ENCODE measurements around the gene OR10P1.
"Not testable (repeated sequence)": the region's sequence is repeated elsewhere in the genome, so short reads cannot be mapped to it uniquely, and the experiment has no call there.

OR10P1 gene, protein sequence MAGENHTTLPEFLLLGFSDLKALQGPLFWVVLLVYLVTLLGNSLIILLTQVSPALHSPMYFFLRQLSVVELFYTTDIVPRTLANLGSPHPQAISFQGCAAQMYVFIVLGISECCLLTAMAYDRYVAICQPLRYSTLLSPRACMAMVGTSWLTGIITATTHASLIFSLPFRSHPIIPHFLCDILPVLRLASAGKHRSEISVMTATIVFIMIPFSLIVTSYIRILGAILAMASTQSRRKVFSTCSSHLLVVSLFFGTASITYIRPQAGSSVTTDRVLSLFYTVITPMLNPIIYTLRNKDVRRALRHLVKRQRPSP

GRCh38 chr12:55636853-55637252 is at the start of gene OR10P1:
OR10P1 (plus strand) TSS chr12:55636892; CDS start chr12:55636892, 0 bp downstream.
- DNase-seq (ENCODE audit: low read depth in 3 of 3), result no peak

- not testable (repeated sequence) for DNase-seq (ENCODE audit: low read depth in 3 of 3)
Measured at GRCh38 chr12:55590152-55590551, 46.5 kb upstream of the OR10P1 start.

DNA sequence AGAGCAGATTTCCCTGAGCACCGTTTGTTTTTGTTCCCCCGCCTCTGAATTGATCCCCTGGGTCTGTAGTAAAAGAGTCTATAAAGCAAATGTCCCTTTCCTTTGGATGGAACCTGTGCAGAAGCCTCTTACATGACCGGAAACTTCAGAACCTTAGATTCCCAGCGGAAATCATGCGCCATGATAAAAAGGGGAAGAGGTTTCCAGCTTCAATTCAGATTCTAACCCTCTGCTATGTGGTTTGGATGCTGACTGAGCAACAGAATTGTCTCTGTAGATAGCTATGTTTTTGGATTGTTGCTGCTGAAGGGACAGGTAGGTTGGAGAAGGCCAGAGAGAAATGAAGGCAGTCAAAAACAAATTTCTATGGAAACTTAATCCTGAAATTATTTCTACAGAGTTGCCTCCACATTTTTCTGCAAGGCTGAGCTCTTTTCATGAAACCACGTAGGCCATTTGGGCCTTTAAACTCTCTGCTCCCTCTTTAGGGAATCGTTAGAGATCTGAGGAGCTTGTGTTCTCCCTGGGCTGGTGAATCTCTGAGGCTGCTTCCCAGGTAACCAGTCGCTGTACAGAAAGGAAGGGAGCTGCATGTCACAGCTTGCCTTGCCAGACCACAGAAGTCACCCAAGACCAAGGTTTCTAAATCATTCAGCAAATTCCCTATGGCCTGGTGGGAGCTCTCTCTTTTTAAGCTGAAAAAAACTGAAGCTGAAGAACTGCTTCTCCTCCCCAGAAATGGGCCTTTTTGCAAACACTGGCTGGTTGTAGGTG is 28.7 kb upstream of the OR10P1 start:
- DNase-seq (ENCODE audit: low read depth in 3 of 3), result no peak

DNA sequence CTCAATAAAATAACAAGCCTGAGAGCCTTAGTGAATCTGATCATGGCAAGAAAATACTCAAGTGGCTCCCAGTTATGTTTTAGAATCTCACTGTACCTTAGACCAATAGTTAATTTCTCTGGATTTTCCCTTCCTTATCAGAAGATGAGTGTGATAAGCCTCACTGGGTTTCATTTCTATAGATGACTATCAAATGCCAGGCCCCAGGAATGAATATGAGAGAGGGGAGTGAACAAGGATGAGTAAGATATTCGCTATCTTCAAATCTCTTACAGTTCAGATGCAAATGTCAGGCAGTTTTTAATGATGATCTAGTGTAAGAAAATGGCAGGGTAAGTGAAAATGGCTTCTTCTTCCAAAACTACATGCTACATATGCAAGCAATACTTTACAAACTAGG is 26.1 kb upstream of the OR10P1 start:
- DNase-seq (ENCODE audit: low read depth in 3 of 3), result no peak

- DNase-seq (ENCODE audit: low read depth in 3 of 3), result no peak
Measured at GRCh38 chr12:55612646-55613045, 24.0 kb upstream of the OR10P1 start.

DNA sequence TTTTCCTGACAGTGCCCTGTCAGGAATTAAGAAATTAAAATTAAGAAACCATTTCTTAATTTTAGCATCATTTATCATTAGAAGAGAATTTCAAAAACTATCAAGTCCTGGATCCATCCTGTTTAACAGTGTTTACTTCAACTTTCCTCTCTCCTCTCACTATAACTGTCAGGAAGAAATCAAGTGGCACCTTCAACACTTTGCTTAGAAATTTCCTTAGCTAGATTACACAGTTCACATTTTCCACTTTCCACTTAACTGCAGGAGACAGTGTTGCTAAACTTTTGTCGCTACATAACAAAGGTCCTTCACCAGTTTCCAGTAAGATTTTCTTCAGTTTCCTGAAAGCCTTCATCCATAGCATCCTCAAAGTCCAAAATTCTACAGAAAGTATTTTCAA is 21.9 kb upstream of the OR10P1 start:
- DNase-seq (ENCODE audit: low read depth in 3 of 3), result no peak

- peak in 1 of 3 experiments; percentile 22 for DNase-seq (ENCODE audit: low read depth in 3 of 3)
Measured at GRCh38 chr12:55619354-55620138, 17.1 kb upstream of the OR10P1 start.

DNA sequence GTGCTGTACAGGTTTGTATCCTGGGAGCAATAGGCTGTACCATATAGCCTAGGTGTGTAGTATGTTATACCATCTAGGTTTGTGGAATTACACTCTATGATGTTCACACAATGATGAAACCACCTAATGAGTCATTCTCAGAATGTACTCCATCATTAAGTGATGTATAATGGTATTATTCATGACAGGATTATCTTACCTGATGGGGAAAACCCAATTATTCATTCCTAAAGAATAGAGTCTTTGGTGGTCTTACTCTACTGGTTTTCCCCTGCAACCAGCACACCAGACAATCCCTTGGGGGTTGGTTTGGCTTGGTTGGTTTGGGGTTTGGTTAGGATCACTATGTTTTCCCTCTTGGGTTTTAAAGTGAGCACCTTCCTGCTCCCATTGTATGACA is 12.6 kb upstream of the OR10P1 start:
- no peak for DNase-seq (ENCODE audit: low read depth in 3 of 3)

- DNase-seq (ENCODE audit: low read depth in 3 of 3), result no peak
Measured at GRCh38 chr12:55626154-55626553, 10.5 kb upstream of the OR10P1 start.

DNA sequence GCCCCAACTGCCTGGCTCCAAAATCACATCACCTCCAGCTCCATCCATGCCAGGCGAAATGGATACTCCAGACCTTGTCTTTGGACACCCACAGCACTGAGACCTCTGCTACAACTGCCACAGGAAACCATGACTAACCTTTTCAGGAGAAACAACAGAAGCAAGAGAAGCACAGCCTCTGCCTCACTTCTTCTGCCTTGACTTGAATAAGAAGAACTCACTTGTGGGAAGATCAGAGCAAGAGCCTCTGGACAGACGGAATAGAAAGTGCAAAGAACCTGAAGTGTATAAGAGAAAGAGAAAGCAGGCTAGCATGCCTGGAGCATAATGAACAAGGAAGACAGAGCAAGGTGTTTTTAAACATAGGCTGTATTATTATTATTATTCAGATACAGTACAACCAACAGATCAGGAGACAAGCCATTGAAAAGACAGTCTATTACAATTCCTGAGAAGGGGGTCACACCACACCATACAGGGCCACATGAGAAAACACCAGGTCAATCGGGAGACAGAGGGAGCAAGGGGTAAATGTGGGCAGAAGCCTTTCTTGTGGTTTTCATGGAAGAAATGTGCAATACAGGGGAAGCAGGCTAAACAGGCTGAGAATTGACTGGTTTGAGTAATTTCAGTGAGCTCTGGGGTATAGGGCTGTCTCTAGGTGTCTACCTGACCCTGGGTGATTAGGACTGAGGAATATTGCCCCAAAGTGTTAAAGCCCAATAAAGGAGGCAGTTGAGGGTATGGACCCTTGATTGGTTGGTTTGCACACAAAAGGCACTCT is 7.4 kb upstream of the OR10P1 start:
- no peak for DNase-seq (ENCODE audit: low read depth in 3 of 3)

GRCh38 chr12:55631056-55631455 is 5.6 kb upstream of the OR10P1 start:
- DNase-seq (ENCODE audit: low read depth in 3 of 3), result no peak

DNA sequence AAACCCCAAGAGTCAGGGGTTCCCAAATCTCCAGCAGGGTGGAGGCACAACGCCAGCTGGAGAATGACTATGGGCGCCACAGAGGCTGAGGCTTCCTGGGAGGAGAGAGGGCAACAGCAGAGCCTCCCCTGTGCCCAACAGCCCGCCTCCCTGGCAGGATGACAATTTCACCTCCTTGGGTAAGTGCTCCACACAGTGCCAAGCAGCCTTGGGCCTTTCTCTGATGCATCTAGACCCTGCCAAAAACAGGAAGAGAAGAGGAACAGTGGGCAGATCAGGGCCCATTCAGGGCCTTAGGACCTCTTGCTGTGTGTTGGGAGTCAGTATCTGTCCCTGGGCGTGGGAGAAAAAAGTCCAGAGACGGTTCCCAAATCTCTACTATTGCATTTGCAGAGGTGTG is 5.0 kb upstream of the OR10P1 start:
- DNase-seq (ENCODE audit: low read depth in 3 of 3), result no peak

DNA sequence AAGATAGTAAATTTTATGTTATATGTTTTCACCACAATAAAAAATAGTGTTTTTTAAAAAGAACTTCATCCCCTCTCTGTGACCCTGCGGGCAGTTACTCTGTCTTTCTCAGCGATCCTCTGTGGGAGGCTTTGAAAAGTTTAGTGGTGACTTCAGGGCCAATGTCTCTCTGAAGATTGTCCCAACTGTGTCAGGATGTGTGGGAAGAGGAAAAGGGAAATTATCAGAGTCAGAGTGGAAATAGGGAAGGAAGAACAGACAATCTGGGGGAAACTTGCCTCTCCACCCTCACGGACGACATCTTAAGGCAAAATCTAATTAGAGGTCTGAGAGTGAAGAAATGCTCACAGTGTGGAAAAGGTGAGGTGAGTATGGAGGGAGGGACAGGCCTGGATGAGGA is 3.5 kb upstream of the OR10P1 start:
- no peak for DNase-seq (ENCODE audit: low read depth in 3 of 3)

DNA sequence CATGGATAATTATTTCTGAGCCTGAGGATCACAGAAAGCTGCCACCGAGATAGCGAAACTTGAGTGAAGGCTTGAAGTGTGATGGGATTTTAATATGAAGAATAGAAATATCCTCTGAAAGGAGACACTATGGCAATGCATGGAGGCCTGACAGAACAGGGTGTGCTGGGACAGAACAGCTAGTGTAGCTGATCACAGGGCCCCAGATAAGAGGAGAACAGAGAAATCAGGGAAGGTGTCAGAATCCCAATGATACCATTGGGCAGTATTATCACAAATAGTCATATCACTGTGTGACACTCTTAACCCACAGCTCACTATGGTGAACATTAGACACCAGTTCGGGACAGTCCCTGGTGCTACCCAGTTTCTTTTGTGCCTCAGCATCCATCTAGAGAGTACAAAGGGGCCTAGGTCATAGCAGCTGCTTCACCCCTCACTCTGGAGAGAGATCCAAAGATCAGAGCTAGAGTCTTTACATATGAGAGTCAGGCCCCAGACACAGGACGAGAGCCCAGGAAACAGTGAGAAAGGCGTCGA is 506 bp upstream of the OR10P1 start:
- no peak for DNase-seq (ENCODE audit: low read depth in 3 of 3)

GRCh38 chr12:55637467-55637866 is 775 bp downstream of the OR10P1 start:
- DNase-seq (ENCODE audit: low read depth in 3 of 3), result no peak

GRCh38 chr12:55641595-55641994 is 4.9 kb downstream of the OR10P1 start:
- DNase-seq (ENCODE audit: low read depth in 3 of 3), result no peak

DNA sequence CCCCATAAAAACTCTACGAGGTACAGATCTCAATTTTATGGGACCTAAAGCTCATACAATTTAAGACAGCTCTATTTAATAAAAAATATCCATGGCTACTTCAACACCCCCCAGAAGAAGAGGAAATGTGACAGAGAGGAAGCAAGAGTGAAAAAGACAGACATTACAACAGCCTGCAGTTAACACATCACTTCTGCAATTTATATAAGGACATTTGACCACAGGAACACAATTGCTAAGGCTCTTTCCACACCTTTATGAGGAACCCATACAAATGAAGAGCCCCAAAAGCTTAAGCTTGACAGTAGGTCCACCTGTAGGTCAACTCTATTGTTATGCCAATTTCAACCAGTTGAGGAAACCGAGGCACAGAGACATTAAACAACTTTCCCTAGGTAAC is 5.6 kb downstream of the OR10P1 start:
- no peak for DNase-seq (ENCODE audit: low read depth in 3 of 3)

DNA sequence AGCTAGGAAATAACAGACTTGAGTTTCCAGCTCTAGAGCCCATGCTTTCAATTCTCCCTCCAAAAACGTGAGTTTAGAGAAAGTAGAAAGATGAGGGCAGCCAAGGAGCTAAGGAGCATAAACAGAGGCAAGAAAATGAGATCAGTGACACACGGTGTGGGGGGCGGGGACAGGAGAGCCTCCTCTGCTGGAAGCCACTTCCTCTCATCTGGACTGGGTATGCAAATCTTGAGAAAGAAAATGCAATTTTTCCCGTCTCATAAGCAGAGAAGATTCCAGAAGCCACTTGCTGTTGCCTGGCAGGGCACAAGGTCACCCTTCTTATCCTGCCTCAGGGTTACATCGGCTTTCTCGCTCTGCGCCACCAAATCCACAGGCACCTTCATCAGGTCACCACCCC is 6.0 kb downstream of the OR10P1 start:
- DNase-seq (ENCODE audit: low read depth in 3 of 3), result no peak

DNA sequence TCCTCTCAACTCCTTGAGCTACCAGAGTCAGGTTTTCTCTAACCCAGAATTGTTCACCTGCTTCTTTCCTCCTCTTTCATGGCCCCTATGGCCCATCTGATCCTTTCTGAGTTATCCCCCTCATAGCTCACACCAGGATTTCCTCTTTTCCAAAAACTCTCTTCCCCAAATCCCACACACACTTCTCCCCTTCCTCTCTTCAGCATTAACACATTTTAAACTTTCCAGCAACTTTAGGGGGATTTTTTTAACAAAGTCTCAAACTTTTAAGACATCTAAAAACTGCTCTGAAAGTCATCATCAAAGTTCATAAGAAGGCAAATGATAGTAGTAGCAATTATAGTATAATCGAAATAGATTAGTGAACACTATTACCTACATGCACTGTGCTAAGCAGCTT is 7.9 kb downstream of the OR10P1 start:
- DNase-seq (ENCODE audit: low read depth in 3 of 3), result no peak

GRCh38 chr12:55647027-55647426 is 10.3 kb downstream of the OR10P1 start:
- no peak for DNase-seq (ENCODE audit: low read depth in 3 of 3)

DNA sequence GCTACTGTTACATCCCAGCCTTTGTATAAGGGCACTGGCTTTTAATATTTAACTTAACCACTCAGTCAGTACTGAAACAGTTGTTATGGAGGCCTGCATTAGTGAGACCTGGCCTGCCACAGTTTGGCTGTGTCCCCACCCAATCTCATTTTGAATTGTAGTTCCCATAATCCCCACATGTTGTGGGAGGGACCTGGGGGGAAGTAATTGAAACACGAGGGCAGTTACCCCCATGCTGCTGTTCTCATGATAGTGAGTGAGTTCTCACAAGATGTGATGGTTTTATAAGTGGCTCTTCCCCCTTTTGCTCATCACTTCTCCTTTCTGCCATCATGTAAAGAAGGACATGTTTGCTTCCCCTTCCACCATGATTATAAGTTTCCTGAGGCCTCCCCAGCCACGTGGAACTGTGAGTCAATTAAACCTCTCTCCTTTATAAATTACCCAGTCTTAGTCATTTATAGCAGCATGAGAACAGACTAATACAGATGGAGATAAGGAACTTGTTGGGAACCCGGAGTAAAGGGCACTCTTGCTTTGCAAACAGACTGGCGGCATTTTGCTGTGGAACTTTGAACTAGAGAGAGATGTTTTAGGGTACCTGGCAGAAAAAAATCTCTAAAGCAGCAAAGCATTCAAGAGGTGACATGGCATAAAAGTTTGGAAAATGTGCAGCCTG is 14.1 kb downstream of the OR10P1 start:
- DNase-seq (ENCODE audit: low read depth in 3 of 3), result not testable (repeated sequence)
